ENCODE results near the gene KATNA1.

The KATNA1 gene

DNA sequence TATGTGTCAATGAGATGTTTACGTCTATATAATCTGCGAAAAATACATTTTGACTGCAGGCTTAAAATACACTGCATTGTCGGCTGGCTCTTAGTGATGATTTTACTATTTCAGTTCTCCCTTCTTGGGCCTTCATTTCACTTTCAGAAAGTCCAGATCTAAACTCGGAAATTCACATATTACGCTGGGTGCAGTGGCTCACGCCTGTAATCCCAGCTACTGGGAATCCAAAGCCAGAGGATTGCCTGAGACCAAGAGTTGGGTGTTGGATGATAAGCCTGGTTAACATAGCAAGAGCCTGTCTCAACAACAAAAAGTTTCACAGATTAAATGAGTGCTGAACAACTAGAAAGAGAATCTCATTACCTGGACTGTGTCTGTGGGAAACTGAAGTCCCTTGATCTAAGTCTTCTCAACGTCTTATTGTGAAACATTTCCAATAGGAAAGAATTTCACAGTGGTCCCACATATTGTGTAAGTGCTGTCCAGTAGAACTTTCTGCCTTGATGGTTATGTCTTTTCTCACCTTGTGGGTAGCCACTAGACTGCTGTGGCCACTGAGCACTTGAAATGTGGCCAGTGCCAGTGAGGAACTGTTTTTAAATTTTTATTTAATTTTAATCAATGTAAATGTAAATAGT, 80.4 kb downstream of the KATNA1 start:
- H3K4me3 Mint-ChIP-seq = peak overlapping the region; percentile 92
- no peaks in the 10 kb centered on the region for H3K27me3 Mint-ChIP-seq
- peak overlapping the region; percentile 28 for H3K27ac Mint-ChIP-seq
- CTCF ChIA-PET = no interaction called here
- no peak for DNase-seq
- peaks cover 28% of the 10 kb centered on the region for H3K4me1 Mint-ChIP-seq
- H3K36me3 Mint-ChIP-seq = peaks cover 11% of the 10 kb centered on the region
- no peaks in the 10 kb centered on the region for H3K9me3 Mint-ChIP-seq

DNA sequence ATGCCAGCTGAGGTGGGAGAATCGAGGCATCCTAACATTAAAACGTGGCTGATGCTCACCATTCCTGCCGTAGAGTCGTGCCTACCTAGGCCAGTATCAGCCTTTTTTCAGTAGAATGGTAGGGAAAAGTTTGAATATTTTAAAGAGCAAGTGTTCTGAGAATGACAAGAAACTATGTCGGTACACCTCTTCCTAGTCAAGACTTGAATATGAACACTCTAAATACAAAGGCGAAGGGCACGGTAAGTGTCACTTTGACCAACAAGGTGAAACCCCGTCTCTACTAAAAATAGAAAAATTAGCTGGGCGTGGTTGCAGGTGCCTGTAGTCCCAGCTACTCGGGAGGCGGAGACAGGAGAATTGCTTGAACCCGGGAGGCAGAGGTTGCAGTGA, 81.3 kb downstream of the KATNA1 start:
- Mint-ChIP-seq H3K4me3 (peak overlapping the region; percentile 92), H3K4me1 (peaks cover 28% of the 10 kb centered on the region), H3K9me3 (no peaks in the 10 kb centered on the region), H3K27ac (peak overlapping the region; percentile 82), H3K27me3 (no peaks in the 10 kb centered on the region), H3K36me3 (peaks cover 9% of the 10 kb centered on the region)
- DNase-seq = no peak
- CTCF ChIA-PET = no interaction called here

DNA sequence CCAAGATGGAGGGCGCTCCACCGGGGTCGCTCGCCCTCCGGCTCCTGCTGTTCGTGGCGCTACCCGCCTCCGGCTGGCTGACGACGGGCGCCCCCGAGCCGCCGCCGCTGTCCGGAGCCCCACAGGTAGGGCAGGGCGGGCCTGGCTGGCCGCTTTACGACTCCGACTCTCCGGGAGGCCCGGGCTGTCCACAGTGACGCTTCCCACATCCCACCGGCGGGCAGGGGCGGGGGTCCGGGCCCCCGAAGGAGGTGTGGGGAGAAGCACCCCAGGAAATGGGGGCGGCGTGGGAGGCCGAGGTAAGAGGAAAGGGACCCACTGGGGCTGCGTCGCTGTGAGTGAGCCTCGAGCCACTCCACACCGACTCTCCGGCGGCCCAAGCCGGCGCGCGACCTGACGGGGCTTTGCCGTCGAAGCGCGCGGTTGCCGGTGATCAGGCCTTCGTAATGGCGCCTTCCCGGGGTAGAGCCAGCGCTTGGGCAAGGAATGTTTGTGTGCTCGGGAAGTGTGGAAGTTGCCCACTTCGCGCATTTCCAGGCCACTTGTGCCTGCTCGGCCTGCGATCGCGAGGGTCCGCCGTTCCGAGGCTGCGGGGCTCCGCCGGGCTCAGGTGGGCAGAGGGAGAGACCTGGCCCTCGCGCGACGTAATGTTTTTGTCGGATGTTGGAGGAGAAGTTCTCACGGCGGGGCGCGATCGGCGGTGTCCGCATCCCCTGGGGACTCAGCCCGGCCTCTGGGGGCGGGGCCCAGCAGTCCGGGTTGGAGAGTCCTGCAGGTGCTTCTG, 81.9 kb downstream of the KATNA1 start:
- Mint-ChIP-seq H3K36me3 (peaks cover 9% of the 10 kb centered on the region), H3K27ac (peak overlapping the region; percentile 82), H3K27me3 (no peaks in the 10 kb centered on the region), H3K4me1 (peaks cover 28% of the 10 kb centered on the region), H3K4me3 (peak overlapping the region; percentile 92), H3K9me3 (no peaks in the 10 kb centered on the region)
- CTCF ChIA-PET = interaction anchor here (1.3 kb wide), 1 partner anchor 82 kb away, joined by 4 read pairs; the partner anchor contains the start of gene KATNA1
- DNase-seq = peak; percentile 58

DNA sequence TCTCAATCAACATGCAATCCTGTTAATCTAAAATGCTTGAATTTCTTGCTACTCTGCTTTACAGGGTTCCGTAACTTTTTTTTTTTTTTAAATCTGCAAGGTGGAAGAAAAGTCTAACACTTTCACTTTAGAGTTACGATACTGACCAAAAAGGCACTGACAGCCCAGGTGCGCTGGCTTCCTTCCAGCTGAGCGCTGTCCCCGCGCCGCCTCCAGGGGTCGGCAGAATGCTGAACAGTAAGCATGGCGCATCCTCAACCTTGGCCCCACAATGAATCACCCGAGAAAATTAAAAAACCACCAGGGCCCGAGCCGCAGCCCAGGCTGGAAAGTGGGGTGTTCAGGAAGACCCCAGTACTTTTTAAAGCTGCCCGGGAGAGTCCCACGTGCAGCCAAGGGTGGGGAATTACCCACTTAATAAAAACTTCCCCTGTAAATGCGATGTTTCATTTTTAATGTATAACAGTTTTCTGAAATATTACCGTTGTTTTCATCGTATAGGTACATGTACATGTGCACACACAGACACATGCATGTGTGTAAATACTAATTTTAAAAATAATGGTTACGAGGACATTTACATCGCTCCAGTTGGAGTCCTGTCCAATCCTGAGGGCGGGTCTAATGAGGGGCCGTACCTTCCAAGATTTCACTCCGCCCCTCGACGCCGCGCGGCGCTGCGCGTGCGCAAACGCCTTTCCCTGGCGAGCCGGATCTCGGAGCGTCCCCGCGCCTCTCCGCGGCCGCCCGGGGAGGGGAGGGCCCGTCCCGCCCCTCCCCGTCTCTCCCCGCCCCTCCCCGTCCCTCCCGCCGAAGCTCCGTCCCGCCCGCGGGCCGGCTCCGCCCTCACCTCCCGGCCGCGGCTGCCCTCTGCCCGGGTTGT, 82.7 kb downstream of the KATNA1 start, which contains the start of gene GINM1:
Gene GINM1 (plus strand): TSS at position 849 of the 883 bp plus-strand sequence. CDS start 40 bp downstream, outside the sequence.
- peak; percentile 95 for DNase-seq
- H3K27me3 Mint-ChIP-seq = peaks cover 1% of the 10 kb centered on the region
- peaks cover 9% of the 10 kb centered on the region for H3K36me3 Mint-ChIP-seq
- peaks cover 28% of the 10 kb centered on the region for H3K4me1 Mint-ChIP-seq
- CTCF ChIA-PET = interaction anchor here (1.3 to 1.9 kb wide), 4 partner anchors 17 to 152 kb away, joined by 4 to 5 read pairs (median 4); partner anchors contain the start of genes KATNA1 and LATS1
- peak within 1 kb of the TSS; percentile 95 for H3K4me3 Mint-ChIP-seq
- no peaks in the 10 kb centered on the region for H3K9me3 Mint-ChIP-seq
- peak within 1 kb of the TSS; percentile 98 for H3K27ac Mint-ChIP-seq

DNA sequence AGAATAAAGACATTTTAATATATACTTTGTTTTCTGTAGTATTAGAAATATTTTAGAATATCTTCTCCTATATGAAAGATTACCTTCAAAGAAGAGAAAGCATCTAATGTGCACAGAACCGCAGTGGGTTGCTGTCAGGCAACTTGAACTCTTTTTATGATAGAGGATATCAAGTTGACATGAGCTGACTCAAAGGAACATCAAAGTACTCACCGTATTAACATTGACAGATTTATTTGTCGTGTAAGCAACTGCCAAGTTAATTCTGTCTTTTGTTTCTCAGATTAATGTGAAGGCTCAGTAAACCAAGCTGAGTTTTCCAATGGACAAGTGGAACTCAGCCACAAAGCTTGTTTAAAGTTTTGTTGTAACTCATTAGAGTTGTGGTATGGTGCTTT, 84.6 kb downstream of the KATNA1 start:
- H3K36me3 Mint-ChIP-seq = peaks cover 9% of the 10 kb centered on the region
- no peak overlapping the region for H3K4me3 Mint-ChIP-seq
- CTCF ChIA-PET = interaction anchor here (1.1 kb wide), 1 partner anchor 12 kb away, joined by 3 read pairs; no protein-coding TSS in a partner anchor
- H3K27ac Mint-ChIP-seq = no peak overlapping the region
- H3K4me1 Mint-ChIP-seq = peaks cover 25% of the 10 kb centered on the region
- no peaks in the 10 kb centered on the region for H3K9me3 Mint-ChIP-seq
- peaks cover 17% of the 10 kb centered on the region for H3K27me3 Mint-ChIP-seq
- no peak for DNase-seq

DNA sequence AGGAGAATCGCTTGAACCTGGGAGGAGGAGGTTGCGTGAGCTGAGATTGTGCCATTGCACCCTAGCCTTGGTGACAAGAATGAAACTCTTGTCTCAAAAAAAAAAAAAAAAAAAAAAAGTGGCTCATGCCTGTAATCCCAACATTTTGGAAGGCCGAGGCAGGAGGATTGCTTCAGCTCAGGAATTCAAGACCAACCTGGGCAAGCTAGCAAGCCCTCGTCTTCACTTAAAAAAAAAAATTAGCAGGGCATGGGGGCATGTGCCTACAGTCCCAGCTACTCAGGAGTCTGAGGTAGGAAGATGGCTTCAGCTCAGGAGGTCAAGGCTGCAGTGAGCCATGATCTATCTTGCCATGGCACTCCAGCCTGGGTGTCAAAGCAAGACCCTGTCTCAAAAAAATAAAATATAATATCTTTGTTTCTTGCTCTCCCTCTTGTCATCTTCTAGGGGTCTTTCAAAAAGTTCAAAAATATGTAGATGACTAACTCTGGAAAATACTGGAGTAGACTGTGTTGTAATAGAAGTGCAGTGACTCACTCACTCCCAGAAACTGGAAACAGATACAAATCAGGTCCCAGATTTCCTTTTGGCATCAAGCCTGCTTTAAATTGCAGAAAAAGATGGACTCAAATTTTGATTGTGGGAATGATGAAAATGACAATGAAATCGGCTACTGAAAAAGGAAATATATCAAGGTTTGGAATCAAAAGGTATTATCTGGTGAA, 85.1 kb downstream of the KATNA1 start:
- H3K4me1 Mint-ChIP-seq = peaks cover 25% of the 10 kb centered on the region
- H3K9me3 Mint-ChIP-seq = no peaks in the 10 kb centered on the region
- DNase-seq = no peak
- no peak overlapping the region for H3K27ac Mint-ChIP-seq
- no peak overlapping the region for H3K4me3 Mint-ChIP-seq
- CTCF ChIA-PET = interaction anchor here (0.6 to 1.5 kb wide), 5 partner anchors 11 to 90 kb away, joined by 3 to 5 read pairs (median 3); partner anchors contain the start of gene PPIL4
- peaks cover 23% of the 10 kb centered on the region for H3K27me3 Mint-ChIP-seq
- H3K36me3 Mint-ChIP-seq = peaks cover 9% of the 10 kb centered on the region

DNA sequence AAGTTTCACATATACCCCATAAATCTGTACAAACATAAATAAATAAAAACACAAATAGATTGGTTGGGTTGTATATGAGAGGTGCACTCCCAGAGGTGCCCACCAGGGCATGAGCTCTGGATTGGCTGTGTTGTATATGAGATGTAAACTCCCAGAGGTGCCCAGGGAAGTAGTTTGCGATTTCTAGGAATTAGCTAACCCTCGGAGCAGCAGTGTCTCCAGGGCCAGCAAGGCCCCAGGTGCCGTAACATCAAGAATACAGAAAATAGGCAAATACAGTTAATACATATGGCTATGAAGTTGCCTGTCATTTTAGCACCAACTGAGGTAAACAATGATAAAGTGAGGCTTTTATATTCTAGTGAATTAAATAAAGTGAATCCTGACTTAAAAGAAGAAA, 87.8 kb downstream of the KATNA1 start:
- Mint-ChIP-seq H3K4me3 (no peak overlapping the region), H3K27me3 (peaks cover 48% of the 10 kb centered on the region), H3K4me1 (peaks cover 8% of the 10 kb centered on the region), H3K9me3 (no peaks in the 10 kb centered on the region), H3K36me3 (no peaks in the 10 kb centered on the region), H3K27ac (peak overlapping the region; percentile 39)
- CTCF ChIA-PET = interaction anchor here (0.8 to 2.5 kb wide), 4 partner anchors 9 to 154 kb away, joined by 3 to 15 read pairs (median 4); partner anchors contain the start of gene PPIL4
- DNase-seq = peak; percentile 47

DNA sequence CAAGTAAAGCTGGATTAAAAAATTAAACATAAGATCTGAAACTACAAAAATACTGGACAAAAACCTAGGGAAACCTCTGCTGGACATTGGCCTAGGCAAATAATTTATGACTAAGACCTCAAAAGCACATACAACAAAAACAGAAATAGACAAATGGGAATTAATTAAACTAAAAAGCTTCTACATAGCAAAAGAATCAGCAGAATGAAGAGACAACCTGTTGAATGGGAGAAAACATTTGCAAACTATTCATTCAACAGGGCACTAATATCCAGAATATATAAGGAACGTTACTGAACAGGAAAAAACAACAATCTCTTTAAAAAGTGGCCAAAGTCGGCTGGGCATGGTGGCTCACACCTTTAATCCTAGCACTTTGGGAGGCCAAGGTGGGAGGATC, 89.1 kb downstream of the KATNA1 start:
- Mint-ChIP-seq H3K9me3 (no peaks in the 10 kb centered on the region), H3K27me3 (peaks cover 59% of the 10 kb centered on the region), H3K4me1 (peaks cover 3% of the 10 kb centered on the region), H3K36me3 (no peaks in the 10 kb centered on the region), H3K27ac (no peak overlapping the region), H3K4me3 (no peak overlapping the region)
- CTCF ChIA-PET = no interaction called here
- no peak for DNase-seq

DNA sequence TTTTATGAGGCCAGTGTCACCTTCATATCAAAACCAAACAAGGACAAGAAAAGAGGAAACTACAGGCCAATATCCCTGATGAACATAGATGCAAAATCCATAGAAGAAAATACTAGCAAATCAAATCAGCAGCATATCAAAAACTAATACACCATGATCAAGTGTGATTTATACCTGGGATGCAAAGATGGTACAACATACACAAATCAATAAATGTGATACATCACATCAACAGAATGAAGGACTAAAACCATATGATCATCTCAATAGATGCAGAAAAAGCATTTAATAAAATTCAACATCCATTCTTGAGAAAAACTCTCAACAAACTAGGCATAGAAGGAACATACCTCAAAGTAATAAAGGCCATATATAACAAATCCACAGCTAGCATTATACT, 90.5 kb downstream of the KATNA1 start:
- H3K4me3 Mint-ChIP-seq = no peak overlapping the region
- H3K4me1 Mint-ChIP-seq = peaks cover 3% of the 10 kb centered on the region
- no peak overlapping the region for H3K27ac Mint-ChIP-seq
- peaks cover 59% of the 10 kb centered on the region for H3K27me3 Mint-ChIP-seq
- H3K9me3 Mint-ChIP-seq = no peaks in the 10 kb centered on the region
- CTCF ChIA-PET = no interaction called here
- DNase-seq = no peak
- no peaks in the 10 kb centered on the region for H3K36me3 Mint-ChIP-seq

DNA sequence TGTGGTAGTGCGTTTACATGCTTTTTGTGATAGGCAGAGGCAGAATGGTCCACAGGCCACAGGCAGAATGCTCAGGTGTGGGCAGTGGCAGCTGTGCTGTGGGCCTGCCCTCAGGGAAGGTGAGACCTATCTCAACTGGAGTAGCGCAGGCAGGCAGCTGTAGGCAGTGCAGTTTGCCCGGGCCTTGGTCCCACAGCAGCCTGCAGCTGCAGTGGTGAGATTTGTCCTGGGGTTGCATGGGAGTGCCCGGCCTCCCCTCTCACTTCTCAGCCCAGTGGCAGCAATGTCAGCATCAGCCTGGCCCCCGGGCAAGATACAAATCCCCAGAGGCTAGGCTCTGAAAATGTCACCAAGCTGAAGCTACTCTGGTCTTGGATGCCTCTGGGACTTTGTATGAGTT, 96.6 kb downstream of the KATNA1 start:
- Mint-ChIP-seq H3K27ac (no peak overlapping the region), H3K36me3 (peaks cover 2% of the 10 kb centered on the region)

DNA sequence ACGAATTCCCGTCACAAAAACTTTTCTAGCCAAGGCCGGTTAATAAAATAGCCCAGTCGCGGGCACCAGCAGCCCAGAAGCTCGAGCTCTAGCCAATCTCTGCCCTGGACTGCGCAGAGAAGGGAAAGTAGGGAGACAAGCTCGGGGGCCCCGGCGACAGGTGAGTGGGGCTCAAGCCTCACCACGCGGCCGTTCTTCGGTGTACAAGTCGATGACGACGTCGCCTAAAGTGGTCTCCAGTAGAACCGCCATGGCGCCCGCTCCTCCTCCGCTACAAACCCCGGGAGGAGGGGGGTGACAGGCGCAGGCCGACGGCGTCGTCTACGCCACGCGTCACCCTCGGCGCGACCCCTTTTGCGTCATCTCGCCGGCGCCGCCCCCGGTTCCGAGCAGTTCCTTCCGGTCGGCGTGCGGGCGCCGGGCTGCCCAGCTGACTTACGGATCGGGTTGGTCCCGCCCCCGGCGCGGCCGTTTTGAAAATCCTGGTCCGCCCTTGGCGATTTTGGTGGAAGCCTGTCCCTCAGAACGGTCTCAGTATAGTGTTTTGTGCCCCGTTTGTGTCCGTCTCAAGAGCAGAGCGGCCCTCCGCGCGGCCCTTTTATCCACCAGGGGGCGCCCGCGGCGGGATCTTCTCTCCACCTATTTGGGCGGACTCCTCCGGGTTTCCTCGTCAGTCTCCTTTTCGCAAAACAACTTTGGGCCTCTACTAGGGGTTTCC, 102.6 kb downstream of the KATNA1 start, which contains the start of gene PPIL4:
Gene PPIL4 (minus strand): TSS at position 290 of the 718 bp plus-strand sequence. CDS start 38 bp downstream, at position 252.
- peak; percentile 96 for DNase-seq

More for the DNA sequence above, 96.6 kb downstream of the KATNA1 start:
- no peak for DNase-seq
- Mint-ChIP-seq H3K9me3 (no peaks in the 10 kb centered on the region), H3K4me1 (peaks cover 10% of the 10 kb centered on the region), H3K27me3 (peaks cover 30% of the 10 kb centered on the region), H3K4me3 (no peak overlapping the region)
- CTCF ChIA-PET = interaction anchor here (1.0 to 3.2 kb wide), 2 partner anchors 9 to 11 kb away, joined by 3 to 15 read pairs; no protein-coding TSS in a partner anchor

DNA sequence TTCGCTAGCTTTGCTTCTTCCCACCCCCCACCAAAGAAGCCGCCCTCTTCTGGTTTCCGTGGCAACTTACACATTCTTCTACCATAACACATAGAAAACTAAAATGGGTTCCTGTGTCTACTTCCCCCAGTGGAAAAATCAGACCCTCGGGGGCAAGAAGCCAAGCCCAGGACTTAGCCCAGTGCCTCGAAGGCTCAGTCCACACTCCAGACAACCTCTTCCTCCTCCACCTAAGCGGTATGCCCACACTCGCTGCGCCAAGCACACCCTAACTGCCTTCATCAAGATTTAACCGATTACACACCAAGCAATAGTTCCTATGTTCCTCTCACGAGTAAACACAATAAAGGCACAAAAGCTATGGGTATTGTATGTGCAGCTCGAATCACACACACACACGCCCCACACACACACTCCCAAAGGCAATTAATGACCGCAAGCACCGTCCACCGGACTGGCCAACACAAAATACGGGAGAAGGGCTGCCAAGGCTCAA, 103.2 kb downstream of the KATNA1 start:
- Mint-ChIP-seq H3K36me3 (peaks cover 20% of the 10 kb centered on the region), H3K4me3 (peak overlapping the region; percentile 98), H3K27me3 (peaks cover 12% of the 10 kb centered on the region), H3K27ac (peak overlapping the region; percentile 98), H3K4me1 (peaks cover 44% of the 10 kb centered on the region), H3K9me3 (no peaks in the 10 kb centered on the region)
- CTCF ChIA-PET = interaction anchor here (0.9 to 2.5 kb wide), 14 partner anchors 9 to 320 kb away, joined by 3 to 6 read pairs (median 3); partner anchors contain the start of gene ZC3H12D
- DNase-seq = peak; percentile 80

More for the DNA sequence above, 102.6 kb downstream of the KATNA1 start, which contains the start of gene PPIL4:
- Mint-ChIP-seq H3K9me3 (no peaks in the 10 kb centered on the region), H3K4me1 (peaks cover 44% of the 10 kb centered on the region), H3K36me3 (peaks cover 20% of the 10 kb centered on the region), H3K27me3 (peaks cover 12% of the 10 kb centered on the region), H3K27ac (peak within 1 kb of the TSS; percentile 98), H3K4me3 (peak within 1 kb of the TSS; percentile 98)
- CTCF ChIA-PET = interaction anchor here (0.9 to 2.5 kb wide), 13 partner anchors 10 to 319 kb away, joined by 3 to 6 read pairs (median 3); partner anchors contain the start of gene ZC3H12D

Data from activated naive CD4-positive, alpha-beta T cell treated with anti-CD3 and anti-CD28 coated beads, Interleukin-2, amount 10 ng/mL, durations not matched to agents 7 days and 5 days (primary cell).